Activated T-helper 2 cell treated with anti-CD3 and anti-CD28 coated beads, Interferon-gamma antibody, Interleukin-2, Interleukin-4, amounts not matched to agents 10 μg/mL and 5 μg/mL and 100 μg/mL, durations not matched to agents 14 hours and 24 hours and 36 hours (primary cell): ENCODE results near the gene PTCD3. TPM values are rescaled to one million over a fixed set of nuclear protein-coding genes. Genes with fewer than 3 reads are reported as not detected.

Source experiments
- DNase-seq: peaks from one replicate; pipeline ENCODE4 v3.0.0; 2021; ENCODE audit warnings: low spot score
- H3K27ac Mint-ChIP-seq: one replicate; pipeline ENCODE4 v1.8.0; 2021; ENCODE audit warnings: mixed read lengths
- H3K27me3 Mint-ChIP-seq: one replicate; pipeline ENCODE4 v1.8.0; 2021; ENCODE audit warnings: low read depth, mixed read lengths
- H3K36me3 Mint-ChIP-seq: one replicate; pipeline ENCODE4 v1.8.0; 2021; ENCODE audit warnings: low read depth, mixed read lengths
- H3K4me1 Mint-ChIP-seq: one replicate; pipeline ENCODE4 v1.8.0; 2021; ENCODE audit warnings: low read depth, mixed read lengths
- H3K4me3 Mint-ChIP-seq: one replicate; pipeline ENCODE4 v1.8.0; 2021; ENCODE audit warnings: low read depth, mild to moderate bottlenecking, moderate library complexity, mixed read lengths
- H3K9me3 Mint-ChIP-seq: one replicate; pipeline ENCODE4 v1.8.0; 2021; ENCODE audit warnings: mixed read lengths
- intact Hi-C: fragments of 100-400 bp; cut with micrococcal nuclease; formaldehyde crosslinking; loops from one replicate; pipeline ENCODE4 v1.15.1; 2023
- total RNA-seq: library from RNA; stranded (reverse); gene quantifications from 2 replicates; pipeline ENCODE4 v1.2.3, GENCODE V29; 2022

The PTCD3 gene
- total RNA-seq, 1 donor from 2014 or later: 195 TPM

DNA sequence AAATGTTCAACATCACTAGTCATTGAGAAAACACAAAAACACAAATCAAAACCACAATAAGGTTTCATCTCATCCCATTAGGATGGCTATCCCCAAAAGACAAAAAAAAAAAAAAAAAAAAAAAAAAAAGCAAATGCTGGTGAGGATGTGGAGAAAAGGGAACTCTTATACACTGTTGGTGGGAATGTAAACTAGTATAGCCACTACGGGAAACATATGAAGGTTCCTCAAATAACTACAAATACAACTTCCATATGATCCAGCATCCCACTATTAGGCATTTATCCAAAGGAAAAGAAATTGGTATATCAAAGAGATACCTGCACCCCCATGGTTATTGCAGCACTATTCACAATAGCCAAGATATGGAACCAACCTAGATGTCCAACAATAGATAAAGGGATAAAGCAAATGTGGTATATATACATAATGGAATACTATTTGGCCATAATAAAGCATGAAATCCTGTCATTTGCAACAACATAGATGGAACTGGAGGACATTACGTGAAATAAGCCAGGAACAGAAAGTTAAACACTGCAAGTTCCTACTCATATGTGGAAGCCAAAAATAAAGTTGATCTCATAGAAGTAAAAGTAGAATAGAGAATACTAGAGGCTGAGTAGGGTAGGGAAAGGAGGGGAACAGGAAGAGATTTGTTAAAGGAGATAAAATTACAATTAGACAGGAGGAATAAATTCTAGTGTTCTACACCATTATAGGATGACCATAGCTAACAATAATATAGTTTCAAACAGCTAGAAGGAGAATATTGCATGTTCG, 8.7 kb upstream of the PTCD3 start:
- Mint-ChIP-seq H3K4me1 (peaks cover 14% of the 10 kb centered on the region), H3K27me3 (no peaks in the 10 kb centered on the region), H3K4me3 (no peak overlapping the region), H3K36me3 (peaks cover 61% of the 10 kb centered on the region), H3K9me3 (peaks cover 2% of the 10 kb centered on the region), H3K27ac (no peak overlapping the region)
- no peak for DNase-seq
- intact Hi-C loops: no loop called here

DNA sequence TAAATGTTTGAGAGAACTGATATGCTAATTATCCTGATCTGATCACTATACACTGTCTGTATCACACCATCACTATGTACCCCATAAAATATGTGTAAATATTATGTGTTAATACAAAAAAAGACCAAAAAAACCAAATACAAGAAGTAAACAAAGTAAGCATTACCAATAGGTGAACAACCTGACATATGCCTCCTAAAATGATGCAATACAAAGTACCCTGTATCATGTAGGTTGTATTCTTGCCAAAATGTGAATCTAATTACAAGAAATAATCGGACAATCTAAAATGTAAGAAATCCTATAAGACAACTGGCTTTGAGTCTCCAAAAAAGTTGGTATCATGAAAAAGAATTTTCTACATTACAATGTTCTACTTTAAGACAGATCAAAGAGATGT, 8.1 kb upstream of the PTCD3 start:
- no peaks in the 10 kb centered on the region for H3K27me3 Mint-ChIP-seq
- intact Hi-C loops: no loop called here
- peaks cover 20% of the 10 kb centered on the region for H3K4me1 Mint-ChIP-seq
- H3K9me3 Mint-ChIP-seq: peaks cover 6% of the 10 kb centered on the region
- H3K4me3 Mint-ChIP-seq: no peak overlapping the region
- peaks cover 66% of the 10 kb centered on the region for H3K36me3 Mint-ChIP-seq
- no peak overlapping the region for H3K27ac Mint-ChIP-seq
- no peak for DNase-seq

DNA sequence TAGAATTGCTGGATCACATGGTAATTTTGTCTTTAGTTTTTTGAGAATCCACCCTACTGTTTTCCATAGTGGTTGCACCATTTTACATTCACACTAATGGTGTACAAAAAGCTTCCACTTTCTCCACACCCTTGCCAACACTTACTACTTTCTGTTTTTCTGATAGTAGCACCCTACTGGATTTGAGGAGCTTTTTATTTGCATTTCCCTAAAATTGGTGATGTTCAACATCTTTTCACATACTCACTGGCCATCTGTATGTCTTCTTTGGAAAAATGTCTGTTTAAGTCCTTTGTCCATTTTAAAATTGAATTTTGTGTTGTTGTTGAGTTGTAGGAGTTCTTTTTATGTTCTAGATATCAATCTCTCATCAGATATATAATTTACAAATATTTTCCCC, 3.9 kb upstream of the PTCD3 start:
- DNase-seq: no peak
- H3K36me3 Mint-ChIP-seq: peaks cover 52% of the 10 kb centered on the region
- H3K27ac Mint-ChIP-seq: no peak overlapping the region
- H3K9me3 Mint-ChIP-seq: peaks cover 6% of the 10 kb centered on the region
- H3K4me1 Mint-ChIP-seq: peaks cover 39% of the 10 kb centered on the region
- no peaks in the 10 kb centered on the region for H3K27me3 Mint-ChIP-seq
- intact Hi-C loops: no loop called here
- H3K4me3 Mint-ChIP-seq: no peak overlapping the region

GRCh38 chr2:86105252-86105968, 625 bp upstream of the PTCD3 start, which contains the start of gene POLR1A:
POLR1A (minus strand) TSS chr2:86105886; CDS start chr2:86105776, 110 bp downstream.
- Mint-ChIP-seq H3K9me3 (peaks cover 6% of the 10 kb centered on the region), H3K4me1 (peaks cover 39% of the 10 kb centered on the region), H3K36me3 (peaks cover 60% of the 10 kb centered on the region), H3K27me3 (no peaks in the 10 kb centered on the region), H3K4me3 (peak within 1 kb of the TSS; percentile 94), H3K27ac (peak within 1 kb of the TSS; percentile 99)
- intact Hi-C loops: loop anchor here (5.0 kb wide), 3 partner anchors 337 to 698 kb away; partner anchors contain the start of genes KDM3A and USP39
- peak; percentile 85 for DNase-seq

DNA sequence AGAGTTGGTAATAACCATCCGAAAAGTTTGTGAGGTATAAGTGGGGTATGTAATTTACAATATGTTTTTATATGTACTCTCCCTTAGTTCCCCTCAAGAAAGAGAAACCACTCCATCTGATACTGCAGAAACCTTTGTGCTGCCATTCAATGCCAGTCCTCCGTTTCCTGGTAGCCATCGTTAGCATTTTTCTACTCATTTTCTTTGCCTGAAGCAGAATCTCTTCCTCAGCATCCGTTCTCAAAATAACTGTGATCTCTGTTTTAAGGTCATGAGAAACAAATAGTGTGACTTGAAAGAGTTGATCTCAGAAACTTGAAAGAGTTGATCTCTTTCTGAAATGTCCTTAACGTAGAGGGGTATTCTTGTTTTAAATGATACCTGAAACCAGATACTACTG, 996 bp downstream of the PTCD3 start:
- no peak for DNase-seq
- Mint-ChIP-seq H3K9me3 (peaks cover 6% of the 10 kb centered on the region), H3K27ac (peak overlapping the region; percentile 99), H3K27me3 (no peaks in the 10 kb centered on the region), H3K36me3 (peaks cover 68% of the 10 kb centered on the region), H3K4me1 (peaks cover 35% of the 10 kb centered on the region), H3K4me3 (peak overlapping the region; percentile 94)
- intact Hi-C loops: loop anchor here (2.0 to 5.0 kb wide), 5 partner anchors 68 to 700 kb away; partner anchors contain the start of genes IMMT, KDM3A and USP39

- Mint-ChIP-seq H3K9me3 (no peaks in the 10 kb centered on the region), H3K27ac (no peak overlapping the region), H3K4me3 (no peak overlapping the region), H3K36me3 (peaks cover 86% of the 10 kb centered on the region), H3K4me1 (peaks cover 11% of the 10 kb centered on the region), H3K27me3 (no peaks in the 10 kb centered on the region)
- no peak for DNase-seq
- intact Hi-C loops: no loop called here
These were observed 12.1 kb downstream of the PTCD3 start for GRCh38 chr2:86118130-86118529.

- H3K36me3 Mint-ChIP-seq: peaks cover 85% of the 10 kb centered on the region
- DNase-seq: no peak
These were observed 17.4 kb downstream of the PTCD3 start for GRCh38 chr2:86123328-86123925.

DNA sequence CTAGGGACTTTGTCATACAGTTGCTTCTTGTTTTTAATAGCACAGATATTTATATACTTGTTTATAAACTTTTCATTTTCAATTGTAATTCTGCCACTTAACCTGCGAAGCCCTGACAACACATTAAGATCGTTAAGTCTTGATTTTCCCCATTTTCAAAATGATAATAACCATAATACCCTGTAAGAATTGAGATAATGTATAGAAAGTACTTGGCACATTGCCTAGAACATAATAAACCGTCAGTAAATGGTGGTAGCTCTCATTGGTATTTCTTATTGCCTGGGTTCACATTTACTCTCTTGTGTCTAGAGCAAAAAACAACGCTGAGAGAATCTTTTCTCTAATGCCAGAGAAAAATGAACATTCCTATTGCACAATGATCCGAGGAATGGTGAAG, 18.6 kb downstream of the PTCD3 start:
- Mint-ChIP-seq H3K27ac (no peak overlapping the region), H3K4me3 (no peak overlapping the region), H3K9me3 (no peaks in the 10 kb centered on the region), H3K36me3 (peaks cover 85% of the 10 kb centered on the region), H3K27me3 (no peaks in the 10 kb centered on the region), H3K4me1 (peaks cover 4% of the 10 kb centered on the region)
- DNase-seq: no peak
- intact Hi-C loops: no loop called here

More at GRCh38 chr2:86123328-86123925, 17.4 kb downstream of the PTCD3 start:
- Mint-ChIP-seq H3K27me3 (no peaks in the 10 kb centered on the region), H3K27ac (no peak overlapping the region), H3K9me3 (no peaks in the 10 kb centered on the region), H3K4me3 (no peak overlapping the region), H3K4me1 (peaks cover 4% of the 10 kb centered on the region)
- intact Hi-C loops: no loop called here

DNA sequence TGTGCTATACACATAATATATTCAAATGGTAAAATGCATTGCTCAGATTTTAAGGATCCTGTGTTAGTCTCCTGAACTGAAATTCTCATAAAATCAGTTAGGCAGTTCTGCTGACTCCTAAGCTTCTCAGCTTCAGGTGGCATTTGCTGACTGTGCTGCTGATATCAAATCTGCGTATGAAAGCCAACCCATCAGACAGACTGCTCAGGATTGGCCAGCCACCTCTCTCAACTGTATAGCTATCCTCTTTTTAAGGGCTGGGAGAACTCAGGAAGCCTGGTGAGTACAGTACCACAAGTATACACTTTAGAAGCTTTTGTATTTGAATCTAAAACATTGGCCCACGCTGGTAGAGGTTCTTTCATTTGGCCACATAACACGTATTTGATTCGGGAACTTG, 28.7 kb downstream of the PTCD3 start:
- no peak overlapping the region for H3K4me3 Mint-ChIP-seq
- H3K27ac Mint-ChIP-seq: no peak overlapping the region
- H3K27me3 Mint-ChIP-seq: no peaks in the 10 kb centered on the region
- peaks cover 94% of the 10 kb centered on the region for H3K36me3 Mint-ChIP-seq
- H3K9me3 Mint-ChIP-seq: no peaks in the 10 kb centered on the region
- no peak for DNase-seq
- peaks cover 3% of the 10 kb centered on the region for H3K4me1 Mint-ChIP-seq
- intact Hi-C loops: no loop called here

GRCh38 chr2:86135653-86136052, 29.6 kb downstream of the PTCD3 start:
- intact Hi-C loops: no loop called here
- Mint-ChIP-seq H3K27me3 (no peaks in the 10 kb centered on the region), H3K36me3 (peaks cover 94% of the 10 kb centered on the region), H3K4me1 (peaks cover 3% of the 10 kb centered on the region), H3K9me3 (no peaks in the 10 kb centered on the region), H3K27ac (no peak overlapping the region), H3K4me3 (no peak overlapping the region)
- DNase-seq: no peak

- H3K36me3 Mint-ChIP-seq: peaks cover 94% of the 10 kb centered on the region
- no peak overlapping the region for H3K4me3 Mint-ChIP-seq
- no peak for DNase-seq
- intact Hi-C loops: no loop called here
- H3K4me1 Mint-ChIP-seq: peaks cover 3% of the 10 kb centered on the region
- no peaks in the 10 kb centered on the region for H3K9me3 Mint-ChIP-seq
- H3K27ac Mint-ChIP-seq: no peak overlapping the region
- H3K27me3 Mint-ChIP-seq: no peaks in the 10 kb centered on the region
These were observed 30.1 kb downstream of the PTCD3 start for GRCh38 chr2:86136141-86136540.

DNA sequence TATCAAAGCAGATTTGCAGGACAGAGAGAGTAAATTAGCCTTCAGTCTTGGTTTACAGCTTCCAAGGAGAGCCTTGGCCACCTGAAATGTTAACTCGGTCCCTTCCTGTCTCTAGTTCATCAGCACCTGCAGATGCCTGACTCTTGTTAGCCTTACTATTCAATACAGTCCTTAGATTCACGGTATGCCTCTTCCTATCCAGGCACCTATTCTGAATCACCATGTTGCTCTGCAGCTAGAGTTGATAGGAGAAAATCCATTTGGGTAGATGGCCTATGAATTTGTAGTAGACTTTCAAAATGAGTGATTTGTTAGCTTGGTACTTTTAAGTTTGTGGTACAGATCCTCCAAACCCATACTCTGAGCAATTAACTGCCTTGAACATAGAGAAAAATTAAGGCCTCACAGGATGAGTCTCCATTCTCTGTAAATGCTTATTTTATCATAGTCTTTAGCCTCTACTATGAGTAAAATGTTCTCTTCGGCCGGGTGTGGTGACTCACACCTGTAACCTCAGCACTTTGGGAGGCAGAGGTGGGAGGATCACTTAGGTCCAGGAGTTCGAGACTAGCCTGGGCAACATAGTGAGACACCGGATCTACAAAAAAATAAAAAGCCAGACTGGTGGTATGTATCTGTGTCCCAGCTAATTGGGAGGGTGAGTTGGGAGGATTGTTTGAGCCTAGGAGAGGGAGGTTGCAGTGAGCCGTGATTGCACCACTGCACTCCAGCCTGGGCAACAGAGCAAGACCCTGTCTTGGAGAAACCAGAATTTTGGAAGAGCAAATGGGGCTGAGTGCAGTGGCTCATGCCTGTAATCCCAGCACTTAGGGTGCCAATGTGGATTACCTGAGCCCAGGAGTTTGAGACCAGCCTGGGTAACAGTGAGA, 32.9 kb downstream of the PTCD3 start:
- no peaks in the 10 kb centered on the region for H3K9me3 Mint-ChIP-seq
- intact Hi-C loops: no loop called here

More for the DNA sequence above, 32.9 kb downstream of the PTCD3 start:
- no peak for DNase-seq
- Mint-ChIP-seq H3K4me3 (no peak overlapping the region), H3K4me1 (peaks cover 3% of the 10 kb centered on the region), H3K27ac (peak overlapping the region; percentile 33), H3K27me3 (no peaks in the 10 kb centered on the region), H3K36me3 (peaks cover 87% of the 10 kb centered on the region)
